GM12873 (cell line): Measurements from ENCODE around the gene NTS.

Source experiments
- TF ChIP-seq, protein P1 (sequence below): IDR thresholded peaks from 2 replicates; pipeline ENCODE4 v1.5.1; 2012; ENCODE audit warnings: low read depth, mild to moderate bottlenecking, moderate library complexity, low read length, control low read depth; ENCODE audit not compliant: insufficient read depth; ENCODE audit errors: missing control alignments

NTS gene

DNA sequence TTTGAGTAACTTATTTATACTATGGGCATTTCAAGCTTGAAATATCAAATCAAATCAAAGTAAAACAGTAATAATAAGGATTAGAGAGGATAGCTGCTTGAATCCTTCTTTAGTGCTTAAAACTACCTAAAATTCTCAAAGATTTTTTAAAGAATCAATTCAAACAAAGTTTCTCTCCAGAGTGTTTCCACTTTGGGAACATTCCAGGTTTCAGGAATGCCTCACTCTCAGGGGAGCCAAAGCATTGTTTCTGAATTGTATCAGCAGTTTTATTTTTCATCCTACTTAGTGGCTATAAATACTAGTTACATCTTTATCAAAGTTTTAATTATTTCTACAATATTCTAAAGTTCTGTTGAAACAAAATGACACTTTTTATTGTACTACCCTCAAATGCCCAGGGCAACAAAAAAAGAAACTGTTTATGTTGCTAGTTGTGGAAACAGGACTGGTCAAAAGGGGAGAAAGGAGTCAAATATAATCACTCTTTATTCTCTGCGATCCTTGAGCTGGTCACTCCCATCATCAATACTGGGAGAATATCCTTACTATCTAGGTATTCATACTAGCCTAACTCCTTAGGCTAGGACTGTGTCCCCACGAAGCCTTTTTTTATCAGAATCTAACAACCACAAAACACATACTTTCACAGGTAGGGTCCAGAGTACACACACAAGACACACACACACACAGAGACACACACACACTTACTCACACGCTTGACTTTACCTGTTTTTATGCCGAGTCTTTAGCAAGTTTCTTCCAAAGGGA, 38.5 kb upstream of the NTS start:
- TF ChIP-seq, protein P1, sequence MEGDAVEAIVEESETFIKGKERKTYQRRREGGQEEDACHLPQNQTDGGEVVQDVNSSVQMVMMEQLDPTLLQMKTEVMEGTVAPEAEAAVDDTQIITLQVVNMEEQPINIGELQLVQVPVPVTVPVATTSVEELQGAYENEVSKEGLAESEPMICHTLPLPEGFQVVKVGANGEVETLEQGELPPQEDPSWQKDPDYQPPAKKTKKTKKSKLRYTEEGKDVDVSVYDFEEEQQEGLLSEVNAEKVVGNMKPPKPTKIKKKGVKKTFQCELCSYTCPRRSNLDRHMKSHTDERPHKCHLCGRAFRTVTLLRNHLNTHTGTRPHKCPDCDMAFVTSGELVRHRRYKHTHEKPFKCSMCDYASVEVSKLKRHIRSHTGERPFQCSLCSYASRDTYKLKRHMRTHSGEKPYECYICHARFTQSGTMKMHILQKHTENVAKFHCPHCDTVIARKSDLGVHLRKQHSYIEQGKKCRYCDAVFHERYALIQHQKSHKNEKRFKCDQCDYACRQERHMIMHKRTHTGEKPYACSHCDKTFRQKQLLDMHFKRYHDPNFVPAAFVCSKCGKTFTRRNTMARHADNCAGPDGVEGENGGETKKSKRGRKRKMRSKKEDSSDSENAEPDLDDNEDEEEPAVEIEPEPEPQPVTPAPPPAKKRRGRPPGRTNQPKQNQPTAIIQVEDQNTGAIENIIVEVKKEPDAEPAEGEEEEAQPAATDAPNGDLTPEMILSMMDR, result no peak

DNA sequence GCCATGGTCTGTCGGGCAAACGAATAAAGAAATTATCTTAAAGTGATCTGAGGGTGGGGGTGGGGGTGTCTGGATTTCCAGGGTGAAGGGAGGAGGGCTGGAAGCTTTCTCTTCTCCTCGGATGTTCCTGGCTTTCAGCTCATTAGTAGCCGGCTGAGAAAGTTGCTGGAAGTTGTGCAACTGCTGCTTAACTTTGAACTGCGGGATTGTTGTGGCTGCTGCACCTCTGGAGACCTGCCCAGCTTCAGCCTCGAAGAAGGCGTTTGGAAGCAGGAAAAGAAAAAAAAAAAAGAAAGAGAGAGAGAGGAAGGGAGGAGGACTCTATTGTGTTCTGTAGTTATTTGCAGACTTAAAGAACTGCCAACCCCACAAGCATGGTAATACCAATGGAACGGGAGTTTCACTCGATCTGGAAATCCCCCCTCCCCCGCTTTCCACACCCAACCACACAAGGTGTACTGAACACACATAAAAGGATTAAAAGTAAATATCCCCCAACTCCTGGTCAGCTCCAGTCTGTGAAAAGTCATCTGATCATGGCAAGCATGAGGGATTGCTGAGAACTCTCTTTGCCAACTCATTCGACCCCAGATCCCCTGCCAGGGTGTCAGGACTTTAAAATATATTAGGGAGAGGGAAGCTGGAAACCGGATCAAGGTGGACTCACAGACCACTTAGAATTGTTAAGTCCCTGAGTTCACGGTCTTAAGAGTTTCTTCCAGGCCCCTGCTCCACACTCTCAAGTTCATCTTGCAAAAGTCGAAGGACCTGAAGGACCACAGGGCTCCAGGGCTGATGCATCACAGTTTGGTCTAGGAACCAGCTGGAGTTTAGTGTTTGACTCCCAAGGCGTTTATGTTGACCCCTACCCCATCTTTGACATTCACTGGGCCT, 37.7 kb upstream of the NTS start, which contains the start of gene RASSF9:
RASSF9 (minus strand) TSS at position 213 of the 894 bp plus-strand sequence; CDS start at position 5, 208 bp downstream.
- TF ChIP-seq, protein P1, result no peak

DNA sequence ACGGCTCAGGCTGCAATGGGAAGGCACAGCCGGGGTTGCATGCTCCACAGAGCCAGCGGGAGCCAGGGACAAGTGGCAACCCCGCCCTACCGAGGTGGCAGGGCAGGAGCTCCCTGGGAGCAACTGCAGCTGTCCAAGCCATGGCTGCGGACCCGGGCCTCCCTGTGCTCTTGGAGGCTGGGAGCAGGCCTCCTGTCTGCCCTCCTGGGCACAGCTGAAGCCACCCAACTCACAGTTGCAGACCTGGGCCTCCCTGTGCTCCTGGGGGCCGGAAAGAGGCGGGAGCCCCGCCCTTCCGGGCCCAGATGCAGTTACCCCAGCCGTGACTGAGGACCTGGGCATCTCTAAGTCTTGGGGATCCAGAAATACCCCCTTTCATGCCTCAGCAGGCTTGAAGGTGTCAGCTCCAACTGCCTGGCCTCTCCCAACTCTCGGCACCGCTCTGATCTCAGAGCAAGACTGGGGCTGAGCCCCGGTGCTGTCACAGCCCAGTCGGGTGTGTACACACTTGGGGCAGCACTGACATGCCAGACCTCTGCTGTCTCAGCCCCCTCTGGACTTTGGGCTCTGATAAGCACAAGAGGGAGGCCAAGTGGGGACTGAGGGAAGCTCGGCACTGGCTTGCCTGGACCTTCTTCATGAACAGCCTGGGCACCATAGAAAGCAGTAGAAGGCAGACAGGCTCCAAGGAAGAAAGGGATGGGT, 30.3 kb upstream of the NTS start:
- TF ChIP-seq, protein P1, result no peak

DNA sequence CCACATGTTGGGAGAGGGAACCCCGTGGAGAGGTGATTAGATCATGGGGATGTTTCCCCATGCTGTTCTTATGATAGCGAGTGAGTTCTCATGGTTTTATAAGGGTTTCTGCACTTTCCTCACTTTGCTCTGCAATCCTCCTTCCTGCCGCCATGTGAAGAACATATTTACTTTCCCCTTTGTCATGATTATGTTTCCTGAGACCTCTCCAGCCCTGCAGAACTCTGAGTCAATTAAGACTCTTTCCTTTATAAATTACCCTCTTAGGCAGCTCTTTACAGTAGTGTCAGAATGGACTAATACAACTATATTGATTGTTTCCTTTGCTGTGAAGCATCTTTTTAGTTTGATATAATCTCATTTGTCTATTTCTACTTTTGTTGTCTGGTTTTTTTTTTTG, 24.8 kb upstream of the NTS start:
- TF ChIP-seq, protein P1, result no peak

DNA sequence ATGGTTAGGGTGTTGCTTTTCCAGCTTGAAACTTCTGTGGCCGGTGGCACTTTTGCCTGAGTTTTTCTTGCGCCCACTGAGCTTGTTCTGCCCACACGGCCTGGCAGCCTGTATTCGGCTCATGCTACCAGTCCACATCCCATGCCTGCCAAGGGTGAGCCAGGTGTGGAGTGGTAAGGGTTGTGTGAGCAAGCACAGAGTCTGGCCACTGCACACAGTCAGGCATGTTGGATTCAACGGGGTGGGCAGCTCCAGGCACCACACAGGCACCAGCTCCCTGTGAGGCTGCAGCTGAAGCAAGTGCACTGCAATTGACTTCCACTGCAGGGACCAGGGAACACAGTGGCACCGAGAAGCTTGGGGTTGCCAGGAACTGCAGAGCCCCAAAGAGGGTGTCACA, 18.8 kb upstream of the NTS start:
- TF ChIP-seq, protein P1, result no peak

DNA sequence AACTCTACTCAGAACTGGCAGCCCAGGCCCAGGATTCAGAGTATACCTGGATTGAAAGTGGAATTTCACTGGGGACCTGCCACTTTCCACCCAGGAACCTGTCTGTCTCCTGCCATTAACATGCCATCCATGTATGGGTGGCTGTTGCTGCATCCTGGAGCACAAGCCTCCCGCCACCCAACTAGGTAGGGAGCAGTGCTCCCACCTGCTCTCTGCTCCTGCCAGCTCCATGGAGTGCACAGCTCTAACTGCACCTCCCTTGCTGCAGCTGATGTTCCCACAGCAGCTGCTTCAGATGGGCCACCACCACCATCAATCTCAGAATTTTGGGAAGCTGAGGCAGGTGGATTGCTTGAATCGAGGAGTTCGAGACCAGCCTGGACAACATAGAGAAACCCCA, 17.1 kb upstream of the NTS start:
- TF ChIP-seq, protein P1, result no peak
